ENCODE data around the gene NELL1.
"Not testable (repeated sequence)": the region's sequence is repeated elsewhere in the genome, so short reads cannot be mapped to it uniquely, and the experiment has no call there.

NELL1 gene

DNA sequence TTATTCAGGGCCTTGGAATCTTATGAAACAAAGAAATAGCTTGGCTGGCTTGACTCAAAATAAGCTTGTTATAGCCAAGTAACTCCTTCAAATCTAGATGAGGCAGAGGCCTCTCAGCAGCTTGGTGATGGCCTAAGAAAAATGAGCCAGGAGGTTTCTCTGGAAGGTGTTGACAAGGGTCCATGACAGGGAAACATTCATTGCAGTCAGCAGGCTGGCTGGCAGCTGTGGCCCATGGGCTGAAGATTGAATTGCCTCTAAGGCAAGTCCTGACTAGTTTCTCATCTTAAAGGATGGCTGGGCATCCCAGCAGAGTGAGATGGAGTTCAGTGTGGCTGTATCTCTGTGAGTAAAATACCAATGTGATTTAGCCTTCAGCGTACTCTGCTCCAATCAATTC, 441.0 kb downstream of the NELL1 start:
- no peak for DNase-seq (ENCODE audit: low read depth)

DNA sequence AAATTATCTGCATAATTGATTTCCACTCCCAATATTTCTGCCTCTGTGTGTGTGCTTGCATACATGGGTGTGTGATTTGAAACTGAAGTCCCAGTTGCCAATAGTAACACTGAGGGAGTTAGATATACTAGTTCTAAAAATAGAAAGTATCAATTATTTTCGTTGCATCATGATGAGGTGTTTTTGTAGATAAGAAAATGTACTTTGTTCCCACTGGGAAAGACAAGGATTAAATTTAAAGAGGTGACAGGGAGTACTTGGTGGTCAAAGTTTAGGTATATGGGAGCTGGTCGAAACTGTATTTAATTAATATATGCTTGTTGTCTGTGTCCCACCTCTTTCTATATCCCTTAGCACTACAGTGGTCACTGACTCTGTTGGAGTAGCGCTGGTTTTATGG, 444.5 kb downstream of the NELL1 start:
- no peak for DNase-seq (ENCODE audit: low read depth)

DNA sequence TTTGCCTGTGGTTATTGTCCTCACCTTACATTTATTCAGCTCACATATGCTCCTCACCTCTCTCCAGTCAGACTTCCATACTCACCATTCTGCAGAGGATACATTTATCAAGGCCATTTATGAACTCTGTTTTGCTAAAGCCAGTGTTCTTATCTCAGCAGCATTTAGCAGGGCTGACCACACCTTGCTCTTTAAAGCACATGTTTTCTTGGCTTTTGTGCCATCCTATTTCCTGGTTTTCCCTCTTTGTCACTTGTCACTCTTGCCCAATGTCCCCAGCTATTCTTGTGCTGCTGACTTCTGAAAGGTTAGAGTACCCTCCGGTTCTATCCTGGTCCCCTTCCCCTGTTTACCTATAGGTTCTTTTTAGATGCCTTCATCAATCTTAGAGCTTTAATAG, 446.6 kb downstream of the NELL1 start:
- DNase-seq (ENCODE audit: low read depth), result no peak

DNA sequence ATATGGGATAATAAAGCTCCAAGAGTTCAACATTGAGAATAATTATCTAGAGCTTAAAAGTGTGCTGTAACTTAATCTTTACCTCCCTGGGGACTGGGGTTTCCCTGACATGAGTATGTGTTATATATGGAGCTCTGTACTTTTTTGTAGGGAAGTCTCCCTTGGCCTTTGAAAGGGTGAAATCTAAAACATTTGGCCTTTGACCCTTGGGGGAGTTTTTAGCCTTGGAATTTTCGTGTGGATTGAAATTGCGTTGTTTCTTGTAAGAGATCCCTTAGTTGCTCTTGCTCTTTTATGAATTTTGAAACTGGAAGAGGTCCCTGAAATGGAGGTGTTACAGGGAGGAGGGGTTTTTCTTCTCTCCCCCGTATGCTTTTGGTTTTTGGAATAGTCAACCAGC, 450.0 kb downstream of the NELL1 start:
- no peak for DNase-seq (ENCODE audit: low read depth)

GRCh38 chr11:21121991-21122390, 452.6 kb downstream of the NELL1 start:
- DNase-seq (ENCODE audit: low read depth), result no peak

DNA sequence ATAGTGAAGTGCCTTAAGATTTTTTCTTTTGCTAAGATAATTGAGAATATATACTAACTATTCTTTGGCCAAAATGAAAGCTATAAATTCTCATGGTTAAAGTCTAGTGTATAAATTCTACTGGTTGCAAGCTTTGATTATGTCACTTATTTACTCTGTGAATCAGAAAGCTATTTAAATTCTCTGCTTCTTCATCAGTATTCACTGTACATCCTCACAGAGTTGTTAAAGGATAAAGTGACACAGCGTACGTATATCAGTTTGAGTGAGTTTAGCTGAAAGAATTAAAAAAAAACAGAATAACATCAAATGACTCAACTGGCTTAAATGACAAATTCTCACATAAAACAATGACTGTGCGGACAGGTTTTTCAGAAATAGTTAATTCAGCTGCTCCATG, 453.1 kb downstream of the NELL1 start:
- no peak for DNase-seq (ENCODE audit: low read depth)

DNA sequence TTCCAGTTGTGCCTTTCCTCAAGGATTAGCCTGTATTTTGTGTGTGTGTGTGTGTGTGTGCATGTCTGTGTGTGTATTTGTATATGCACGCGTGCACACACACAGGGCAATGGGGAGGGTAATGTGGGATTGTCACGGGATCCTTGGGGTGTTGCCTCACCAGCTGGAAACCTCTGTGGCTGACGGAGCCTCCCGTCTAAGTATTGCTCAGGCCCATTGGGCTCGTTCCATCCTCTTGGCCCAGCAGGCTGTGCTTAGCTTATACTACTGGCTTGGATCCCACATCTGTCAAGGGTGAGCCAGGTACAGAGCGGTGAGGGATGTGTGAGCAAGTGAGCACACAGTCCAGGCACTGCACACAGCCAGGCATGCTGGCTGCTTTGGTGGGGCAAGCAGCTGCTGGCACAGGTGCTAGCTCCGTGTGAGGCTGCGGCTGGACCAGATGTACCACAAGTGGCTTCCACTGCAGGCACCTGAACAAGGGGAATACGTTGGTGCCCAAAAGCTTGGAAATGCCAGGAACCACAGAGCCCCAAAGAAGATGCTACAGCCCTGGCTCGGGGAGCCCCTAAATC, 462.8 kb downstream of the NELL1 start:
- no peak for DNase-seq (ENCODE audit: low read depth)

DNA sequence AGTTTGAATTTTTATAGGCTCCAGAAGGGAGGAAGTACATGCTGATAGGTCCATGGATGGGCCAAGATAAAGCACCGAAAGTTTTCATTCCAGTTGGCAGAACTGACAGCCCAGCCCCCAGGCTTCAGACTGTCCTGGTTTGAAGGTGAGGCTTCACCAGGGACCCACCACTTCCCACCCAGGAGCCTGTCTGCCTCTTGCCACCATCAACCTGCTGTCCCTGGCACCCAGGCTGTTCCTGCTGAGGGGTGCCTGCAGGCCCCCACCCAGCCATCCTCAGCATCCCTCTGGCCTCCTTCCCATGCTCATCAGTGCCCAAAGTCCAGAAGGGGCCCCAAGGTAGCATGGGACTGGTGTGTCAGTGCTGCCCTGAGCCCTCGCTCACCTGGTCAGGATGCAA, 463.9 kb downstream of the NELL1 start:
- no peak for DNase-seq (ENCODE audit: low read depth)

DNA sequence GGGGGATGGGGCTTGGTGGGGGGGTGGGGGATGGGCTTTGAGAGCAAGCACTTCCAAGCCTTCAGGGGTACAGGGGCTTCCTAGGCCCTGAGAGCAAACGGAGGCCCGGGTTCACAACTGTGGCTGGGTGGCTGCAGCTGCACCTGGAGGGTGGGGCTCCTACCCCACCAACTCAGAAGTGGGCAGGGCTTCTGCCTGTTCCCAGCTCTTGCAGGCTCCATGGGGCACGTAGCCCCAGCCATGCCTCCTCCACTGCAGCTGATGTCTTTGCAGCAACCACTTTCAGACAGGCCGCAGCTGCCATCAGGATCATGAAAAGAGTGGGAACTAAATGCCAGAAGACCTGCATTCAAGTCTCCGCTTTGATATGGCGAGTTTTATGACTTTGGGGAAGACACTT, 464.3 kb downstream of the NELL1 start:
- DNase-seq (ENCODE audit: low read depth), result no peak

DNA sequence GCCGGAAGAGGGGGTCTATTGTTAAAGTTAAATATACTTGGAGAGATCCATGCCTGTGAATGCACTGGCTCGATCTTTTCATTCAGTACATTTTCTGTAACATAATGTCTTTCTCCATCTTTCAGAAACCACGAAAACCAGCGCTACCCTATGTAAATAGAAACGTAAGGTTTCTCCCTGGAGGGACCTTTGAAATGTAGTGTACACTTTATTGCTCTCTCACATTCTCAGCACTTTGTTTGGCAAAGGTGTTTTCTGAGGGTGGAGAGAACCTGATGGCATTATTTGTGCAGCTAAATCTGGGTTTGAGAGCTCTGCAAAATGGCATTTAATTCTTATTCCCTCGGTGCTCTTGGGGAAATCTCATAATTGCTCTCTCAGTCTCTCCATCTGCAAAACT, 468.4 kb downstream of the NELL1 start:
- DNase-seq (ENCODE audit: low read depth), result no peak

- not testable (repeated sequence) for DNase-seq (ENCODE audit: low read depth)
These were observed 472.2 kb downstream of the NELL1 start for GRCh38 chr11:21141557-21141956.

- no peak for DNase-seq (ENCODE audit: low read depth)
These were observed 472.6 kb downstream of the NELL1 start for GRCh38 chr11:21142007-21142406.

DNA sequence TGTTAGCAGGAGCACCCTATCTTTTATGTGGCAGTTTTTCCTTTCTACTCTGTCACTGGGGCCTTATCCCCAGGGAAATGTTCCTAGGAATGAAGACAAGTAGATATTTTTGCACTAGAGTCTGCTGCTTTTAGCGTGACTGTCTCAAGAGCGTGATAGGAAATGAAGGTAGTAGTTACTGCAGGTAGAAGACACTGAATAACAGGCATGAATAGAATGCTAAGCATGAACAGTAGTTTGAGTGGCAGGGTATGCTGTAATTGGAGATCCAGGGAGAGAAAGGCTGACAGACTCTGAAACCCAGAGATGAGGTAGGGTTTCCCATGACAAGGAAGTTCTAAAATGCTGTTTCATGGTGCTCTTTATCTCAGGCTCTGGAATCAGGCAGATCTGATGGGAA, 475.1 kb downstream of the NELL1 start:
- DNase-seq (ENCODE audit: low read depth), result no peak

- DNase-seq (ENCODE audit: low read depth), result no peak
These were observed 479.0 kb downstream of the NELL1 start for GRCh38 chr11:21148376-21148775.

GRCh38 chr11:21160140-21160539, 490.8 kb downstream of the NELL1 start:
- no peak for DNase-seq (ENCODE audit: low read depth)

DNA sequence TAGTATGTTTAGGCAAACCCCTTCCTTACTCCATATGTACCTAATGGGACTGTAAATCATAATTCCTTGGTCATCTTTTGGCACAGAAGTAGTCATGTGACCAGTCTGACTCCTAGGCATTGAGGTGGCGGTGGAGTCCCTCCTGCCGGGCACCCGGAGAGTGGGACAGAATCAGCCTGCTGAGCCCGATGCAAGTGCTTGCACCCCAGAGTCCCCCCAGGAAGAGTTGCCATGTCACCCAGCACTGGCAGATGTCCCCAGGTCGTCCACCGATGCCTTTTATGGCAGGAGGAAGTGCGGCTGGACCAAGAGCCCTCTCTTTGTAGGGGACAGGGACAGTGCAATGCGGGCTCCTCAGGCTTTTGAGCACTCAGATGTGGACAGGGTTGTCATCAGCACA, 500.3 kb downstream of the NELL1 start:
- DNase-seq (ENCODE audit: low read depth), result no peak

GRCh38 chr11:21173476-21173875, 504.1 kb downstream of the NELL1 start:
- no peak for DNase-seq (ENCODE audit: low read depth)

DNA sequence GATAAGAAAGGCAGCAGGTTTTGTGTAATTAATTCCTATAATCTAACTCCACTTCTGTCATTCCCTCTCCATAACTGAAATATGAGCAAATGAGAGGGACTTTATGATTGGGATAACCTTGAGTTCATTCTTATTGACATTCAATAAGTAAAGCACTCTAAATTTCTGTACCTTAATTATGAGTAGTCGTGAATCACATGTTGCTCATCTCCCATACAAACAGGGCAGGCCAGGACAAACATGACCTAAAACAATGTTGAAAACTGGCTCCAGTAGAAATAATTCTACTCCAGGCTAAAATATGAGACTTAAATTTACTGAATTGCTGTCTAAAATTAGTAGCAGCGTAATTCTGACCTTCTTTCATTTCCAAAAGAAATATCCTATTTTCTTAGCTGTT, 505.4 kb downstream of the NELL1 start:
- DNase-seq (ENCODE audit: low read depth), result no peak

DNA sequence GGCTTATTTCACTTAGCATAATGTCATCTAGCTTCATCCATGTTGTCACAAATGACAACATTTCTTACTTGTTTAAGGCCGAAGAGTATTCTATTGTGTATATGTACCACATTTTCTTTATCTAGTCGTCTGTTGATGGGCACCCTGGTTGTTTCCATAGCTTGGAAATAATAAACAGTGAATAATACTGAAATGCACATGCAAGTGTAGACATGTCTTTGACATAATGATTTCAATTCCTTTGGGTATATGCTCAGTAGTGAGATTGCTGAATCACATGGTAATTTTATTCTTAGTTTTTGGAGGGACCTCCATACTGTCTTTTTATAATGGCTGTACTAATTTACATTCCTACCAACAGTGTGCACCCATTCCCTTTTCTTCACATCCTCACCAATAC, 508.0 kb downstream of the NELL1 start:
- no peak for DNase-seq (ENCODE audit: low read depth)

GRCh38 chr11:21179770-21180169, 510.4 kb downstream of the NELL1 start:
- no peak for DNase-seq (ENCODE audit: low read depth)

DNA sequence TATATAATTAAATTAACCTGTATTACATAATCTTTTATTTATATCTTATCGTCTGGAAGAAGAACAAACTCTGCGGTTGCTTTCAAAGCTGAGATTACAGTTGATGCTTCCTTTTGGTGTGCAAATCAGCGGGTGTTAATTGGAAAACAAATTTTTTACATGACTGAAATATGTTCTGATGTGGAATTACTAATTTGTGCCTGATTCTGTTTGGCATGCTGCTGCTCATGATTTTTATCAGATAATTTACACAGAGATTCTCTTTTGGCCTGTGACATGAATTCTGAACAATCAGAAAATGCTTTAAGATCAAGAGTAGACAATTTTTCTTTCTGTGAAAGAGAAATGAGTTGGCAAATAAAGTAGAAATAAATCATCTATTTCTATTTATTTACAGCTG, 510.8 kb downstream of the NELL1 start:
- DNase-seq (ENCODE audit: low read depth), result no peak

- DNase-seq (ENCODE audit: low read depth), result no peak
These were observed 516.6 kb downstream of the NELL1 start for GRCh38 chr11:21185959-21186358.

GRCh38 chr11:21190181-21190580, 520.8 kb downstream of the NELL1 start:
- no peak for DNase-seq (ENCODE audit: low read depth)

DNA sequence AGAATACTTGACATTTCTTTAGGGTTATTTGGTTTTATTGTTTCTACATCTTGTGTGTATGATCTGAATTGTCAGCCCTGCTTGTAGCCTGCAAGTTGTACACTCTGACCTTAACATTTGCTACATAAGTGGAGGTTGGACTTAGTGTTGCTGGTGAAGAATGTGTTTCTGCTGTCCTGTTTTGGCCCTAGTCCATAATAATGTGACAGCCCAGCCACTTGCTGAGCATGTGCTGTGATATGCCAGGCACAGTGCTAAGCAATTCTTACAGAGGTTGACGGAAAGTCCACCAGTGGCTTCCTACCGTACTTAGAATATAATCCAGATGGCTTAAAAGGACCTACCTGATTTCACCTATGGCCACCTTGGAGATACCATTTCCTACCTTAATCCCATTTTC, 526.6 kb downstream of the NELL1 start:
- DNase-seq (ENCODE audit: low read depth), result no peak

DNA sequence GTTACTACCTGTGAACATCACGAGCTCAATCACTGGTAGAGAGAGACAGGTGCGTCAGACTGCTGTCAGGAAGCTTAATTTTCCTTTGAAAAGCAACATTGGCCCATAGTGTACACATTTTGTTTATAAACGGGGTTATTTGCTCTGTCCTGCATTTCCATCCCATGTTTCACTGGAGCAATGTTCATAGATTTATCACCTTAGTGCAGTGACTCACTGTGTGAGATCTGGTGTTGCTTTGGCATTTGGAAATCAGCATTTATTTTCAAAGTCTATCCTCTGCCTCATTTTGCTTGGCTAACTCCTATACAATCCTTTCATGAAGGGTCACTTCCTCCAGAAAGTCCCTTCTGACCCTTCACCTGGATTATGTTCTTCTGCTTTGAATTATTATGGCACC, 529.1 kb downstream of the NELL1 start:
- DNase-seq (ENCODE audit: low read depth), result no peak
